Fibroblast of gingiva (primary cell): Measurements from ENCODE around the gene HOXB6.

Experiments used
- DNase-seq: peaks from one replicate; pipeline ENCODE4 v3.0.0-alpha.2; 2011; ENCODE audit warnings: low read depth

The HOXB6 gene

GRCh38 chr17:48634493-48635208 lies 29.9 kb upstream of the HOXB6 start:
- DNase-seq, result no peak

DNA sequence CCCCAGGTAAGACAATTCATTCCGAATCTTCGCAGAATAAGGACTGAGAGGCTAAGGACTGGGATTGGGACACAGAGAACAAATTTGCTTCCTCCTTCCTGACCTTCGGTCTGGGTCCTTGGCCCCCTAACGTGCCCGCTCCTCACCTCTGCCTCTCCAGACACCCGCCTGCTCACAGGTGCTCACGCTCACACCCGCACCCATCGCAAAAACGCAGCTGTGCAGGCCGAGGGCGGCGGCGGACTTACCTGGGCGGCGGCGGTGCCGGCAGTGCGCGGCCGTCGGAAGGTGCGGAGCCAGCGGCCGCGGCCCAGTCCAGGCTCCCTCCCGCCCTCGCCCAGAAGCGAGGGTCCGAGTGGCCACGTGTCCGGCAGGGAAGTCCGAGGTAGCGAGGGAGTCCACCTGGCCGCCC lies 28.5 kb upstream of the HOXB6 start:
- no peak for DNase-seq

DNA sequence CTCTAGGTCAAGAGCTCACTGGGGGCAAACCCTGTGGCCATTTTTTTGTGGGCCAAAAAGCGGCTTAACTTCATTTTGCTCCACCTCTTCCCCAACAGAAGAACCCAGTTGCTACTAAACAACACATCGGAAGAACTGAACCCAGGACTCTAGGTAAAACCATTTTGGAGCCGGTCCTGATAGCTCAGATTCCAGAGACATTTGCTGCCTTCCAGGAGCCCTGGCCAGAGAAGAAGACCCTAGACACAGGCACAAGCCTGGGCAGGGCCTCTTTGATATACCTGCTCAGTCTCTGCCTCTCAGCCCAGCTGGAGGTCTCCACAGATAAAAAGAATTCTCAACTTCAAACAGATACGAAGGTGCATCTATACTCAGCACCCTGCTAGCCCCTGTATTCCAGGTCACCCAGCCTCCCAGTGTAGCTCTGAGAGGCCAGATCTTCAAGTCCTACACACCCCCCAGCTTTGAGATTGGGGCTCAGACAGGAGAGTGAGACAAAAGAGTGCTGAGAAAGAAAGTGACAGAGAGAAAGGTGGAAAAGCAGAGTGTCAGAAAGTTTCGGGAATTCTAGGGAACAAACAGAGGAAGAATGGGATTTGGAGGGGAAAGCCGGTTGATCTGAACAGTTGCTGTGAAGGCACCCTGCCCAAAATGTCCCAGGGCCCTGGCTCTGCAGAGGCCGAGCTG lies 27.9 kb upstream of the HOXB6 start:
- DNase-seq, result no peak

DNA sequence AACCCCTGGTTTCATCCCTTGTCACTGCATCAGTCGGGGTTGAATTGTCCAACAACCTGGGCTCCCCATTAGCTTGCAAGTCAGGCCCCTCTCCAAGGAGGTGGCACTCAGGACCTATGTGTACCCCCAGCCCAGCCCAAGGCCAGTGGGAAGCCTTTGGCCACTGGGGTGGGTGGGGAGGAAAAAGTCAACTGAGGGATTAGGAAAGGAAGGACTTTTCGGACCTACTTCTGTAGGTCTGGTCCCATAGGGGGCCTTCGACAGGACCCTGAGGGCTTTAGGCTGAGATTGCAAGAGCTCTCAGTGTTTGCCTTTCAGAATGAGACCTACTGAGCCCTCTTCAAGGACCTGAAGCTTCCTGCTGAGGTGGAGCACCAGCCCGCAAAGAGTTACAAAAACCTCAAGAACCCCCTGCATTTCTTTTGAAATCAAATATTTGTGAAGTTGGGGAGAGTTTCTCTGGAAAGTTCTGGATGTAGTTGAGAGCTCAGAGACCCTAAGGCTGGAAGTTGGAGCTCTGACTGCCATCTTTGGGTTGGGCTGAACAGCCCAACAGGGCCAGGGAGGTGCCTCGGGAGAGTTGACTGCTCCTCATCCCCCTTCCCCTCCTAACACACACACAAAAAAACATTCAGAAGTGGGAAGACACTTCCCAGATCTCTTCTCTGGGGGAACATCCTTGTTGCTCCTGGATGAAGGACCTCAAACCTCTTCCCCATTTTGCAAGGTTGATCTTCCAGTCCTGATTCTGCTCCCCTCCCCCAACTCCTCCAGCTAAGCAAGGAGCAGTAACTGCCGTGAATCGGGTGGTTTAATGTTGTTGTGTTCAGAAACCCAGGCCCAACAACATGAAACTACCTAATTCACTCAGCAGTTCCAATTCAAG lies 27.1 kb upstream of the HOXB6 start:
- DNase-seq, result no peak

- DNase-seq, result no peak
These were observed 26.3 kb upstream of the HOXB6 start for GRCh38 chr17:48630925-48631692.

GRCh38 chr17:48630009-48630924 lies 25.5 kb upstream of the HOXB6 start:
- no peak for DNase-seq

DNA sequence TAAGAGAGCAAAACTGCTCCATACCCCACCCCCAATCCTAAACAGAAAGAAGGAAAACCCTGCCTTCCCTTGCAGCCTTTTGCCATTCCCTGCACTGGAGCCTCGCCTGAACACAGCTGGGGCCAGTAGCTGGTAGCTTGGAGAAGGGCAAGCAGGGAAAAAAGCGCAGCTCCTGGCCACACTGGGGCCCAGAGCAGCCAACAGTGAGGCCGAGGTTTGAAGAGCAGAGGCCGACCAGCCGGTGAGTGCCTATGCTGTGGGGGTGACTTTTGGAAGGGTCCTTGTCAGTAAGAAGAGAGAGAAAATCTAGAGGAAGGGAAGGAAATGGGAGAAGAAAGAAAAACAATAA lies 24.6 kb upstream of the HOXB6 start:
- DNase-seq, result no peak

GRCh38 chr17:48628649-48629410 lies 24.0 kb upstream of the HOXB6 start:
- DNase-seq, result no peak

GRCh38 chr17:48627623-48628521 lies 23.1 kb upstream of the HOXB6 start:
- no peak for DNase-seq

- no peak for DNase-seq
These were observed 22.4 kb upstream of the HOXB6 start for GRCh38 chr17:48627118-48627597.

DNA sequence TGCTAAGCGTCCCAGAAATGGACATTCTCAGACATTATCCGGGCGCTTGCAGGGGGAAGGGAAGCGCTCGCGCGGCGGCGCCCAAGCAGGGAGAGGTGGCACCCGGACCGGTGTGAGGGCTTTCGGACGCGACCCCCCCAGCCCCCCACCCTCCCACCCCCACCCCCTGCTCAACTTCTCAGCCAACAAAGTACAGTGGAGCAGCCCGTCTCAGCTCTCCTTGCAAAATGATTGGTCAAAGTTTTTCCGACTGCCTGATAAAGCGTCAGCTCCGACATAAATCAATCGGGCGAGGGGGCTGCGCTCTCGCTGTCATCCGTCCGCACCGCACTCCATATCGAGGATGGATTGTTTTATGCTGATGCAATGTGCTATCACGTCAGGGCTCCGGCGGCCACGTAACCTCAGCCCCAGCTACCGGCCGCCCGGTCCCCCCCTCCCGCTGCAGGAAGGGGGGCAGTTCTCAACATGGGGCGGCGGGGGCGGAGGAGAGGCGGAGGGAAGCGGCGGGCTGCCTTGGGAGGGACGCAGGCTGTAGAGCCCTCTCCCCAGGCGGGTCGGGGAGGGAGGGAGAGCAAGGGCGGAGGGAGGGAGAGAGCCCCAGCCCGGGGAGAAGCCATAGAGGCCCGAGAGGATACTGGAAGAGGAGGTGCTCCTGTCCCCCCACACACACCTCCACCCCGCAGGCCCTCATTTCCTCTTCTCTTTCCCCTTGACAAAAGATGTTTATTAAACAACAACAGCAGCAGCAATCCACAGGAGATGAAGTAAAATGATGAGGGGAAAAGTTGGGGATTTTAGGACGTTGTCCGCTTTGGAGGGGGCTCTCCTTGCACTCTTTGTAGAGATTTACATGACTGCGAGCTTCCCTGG lies 21.7 kb upstream of the HOXB6 start, which contains the start of gene HOXB9:
TSS of gene HOXB9 (minus strand) at position 114 of the 873 bp plus-strand sequence. CDS start at position 25, 89 bp downstream.
- DNase-seq, result no peak

- DNase-seq, result no peak
These were observed 20.9 kb upstream of the HOXB6 start for GRCh38 chr17:48625495-48626244.

- DNase-seq, result no peak
These were observed 20.0 kb upstream of the HOXB6 start for GRCh38 chr17:48624544-48625494.

- DNase-seq, result no peak
These were observed 19.3 kb upstream of the HOXB6 start for GRCh38 chr17:48624118-48624517.

- DNase-seq, result no peak
These were observed 18.8 kb upstream of the HOXB6 start for GRCh38 chr17:48623583-48623982.

DNA sequence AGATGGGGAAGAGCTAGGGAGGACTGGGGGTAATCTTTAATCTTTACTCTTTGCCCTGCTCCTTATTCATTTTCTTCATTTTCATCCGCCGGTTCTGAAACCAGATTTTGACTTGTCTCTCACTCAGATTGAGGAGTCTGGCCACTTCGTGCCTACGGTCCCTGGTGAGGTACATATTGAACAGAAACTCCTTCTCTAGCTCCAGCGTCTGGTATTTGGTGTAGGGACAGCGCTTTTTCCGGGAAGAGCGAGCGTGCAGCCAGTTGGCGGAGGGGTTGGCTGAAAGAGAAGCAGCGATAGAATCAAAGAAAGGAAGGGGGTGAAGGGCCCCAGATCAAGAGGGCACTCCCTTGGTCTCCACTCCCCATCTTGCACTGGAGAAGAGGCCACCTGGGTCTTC lies 18.1 kb upstream of the HOXB6 start:
- DNase-seq, result no peak
